Astrocyte (in vitro differentiated cells and primary cell): ENCODE measurements around the gene SLC12A6. TPM values are rescaled to one million over a fixed set of nuclear protein-coding genes. Genes with fewer than 3 reads are reported as not detected.
"Not testable (repeated sequence)": the region's sequence is repeated elsewhere in the genome, so short reads cannot be mapped to it uniquely, and the experiment has no call there.

ENCODE experiments used
- DNase-seq: peaks from one replicate; pipeline ENCODE4 v3.0.0-alpha.2; 2010; ENCODE audit warnings: low read depth
- FAIRE-seq: peaks from 2 replicates; lab custom pipeline; 2011; peaks lifted over from hg19 to GRCh38; lab: Jason Lieb, UNC
- H2AFZ ChIP-seq: 2 replicates; pipeline ENCODE4 v1.6.0; 2012; ENCODE audit warnings: low read depth, low read length, inconsistent platforms
- H3K27ac ChIP-seq: 2 replicates; pipeline ENCODE4 v1.5.1; 2011; ENCODE audit warnings: low read depth, low read length, inconsistent platforms
- H3K27me3 ChIP-seq: 2 replicates; pipeline ENCODE4 v1.6.0; 2011; ENCODE audit warnings: low read length, inconsistent platforms; ENCODE audit not compliant: insufficient read depth
- H3K36me3 ChIP-seq: 2 replicates; pipeline ENCODE4 v1.5.1; 2011; ENCODE audit warnings: low read length, inconsistent platforms; ENCODE audit not compliant: insufficient read depth
- H3K4me1 ChIP-seq: 2 replicates; pipeline ENCODE4 v1.5.1; 2011; ENCODE audit warnings: low read length, inconsistent platforms; ENCODE audit not compliant: insufficient read depth
- H3K4me2 ChIP-seq: 2 replicates; pipeline ENCODE4 v1.6.0; 2012; ENCODE audit warnings: low read length, inconsistent platforms
- H3K4me3 ChIP-seq: 2 replicates; pipeline ENCODE4 v1.5.1; 2011; ENCODE audit warnings: low read depth, mild to moderate bottlenecking, low read length, inconsistent platforms; ENCODE audit not compliant: insufficient read depth
- H3K79me2 ChIP-seq: 2 replicates; pipeline ENCODE4 v1.6.0; 2012; ENCODE audit warnings: mild to moderate bottlenecking, low read length, inconsistent platforms; ENCODE audit not compliant: insufficient read depth
- H3K9ac ChIP-seq: 2 replicates; pipeline ENCODE4 v1.6.0; 2012; ENCODE audit warnings: mild to moderate bottlenecking, low read length, inconsistent platforms
- H3K9me3 ChIP-seq: 2 replicates; pipeline ENCODE4 v1.5.1; 2012; ENCODE audit warnings: low read depth, mild to moderate bottlenecking, low read length, inconsistent platforms; ENCODE audit not compliant: insufficient read depth
- H4K20me1 ChIP-seq: 2 replicates; pipeline ENCODE4 v1.6.0; 2012; ENCODE audit warnings: low read length, inconsistent platforms; ENCODE audit not compliant: insufficient read depth
- H3K27ac Mint-ChIP-seq: one replicate; pipeline ENCODE4 v1.8.0; 2021; ENCODE audit warnings: mild to moderate bottlenecking, mixed read lengths; ENCODE audit not compliant: unreplicated experiment
- H3K27me3 Mint-ChIP-seq: one replicate; pipeline ENCODE4 v1.8.0; 2021; ENCODE audit warnings: low read depth, mixed read lengths; ENCODE audit not compliant: unreplicated experiment
- H3K36me3 Mint-ChIP-seq: one replicate; pipeline ENCODE4 v1.8.0; 2021; ENCODE audit warnings: low read depth, mixed read lengths; ENCODE audit not compliant: unreplicated experiment
- H3K4me1 Mint-ChIP-seq: one replicate; pipeline ENCODE4 v1.8.0; 2021; ENCODE audit warnings: low read depth, mixed read lengths; ENCODE audit not compliant: unreplicated experiment
- H3K4me3 Mint-ChIP-seq: one replicate; pipeline ENCODE4 v1.8.0; 2021; ENCODE audit warnings: mild to moderate bottlenecking, moderate library complexity, mixed read lengths; ENCODE audit not compliant: unreplicated experiment
- H3K9me3 Mint-ChIP-seq: one replicate; pipeline ENCODE4 v1.8.0; 2021; ENCODE audit warnings: mild to moderate bottlenecking, mixed read lengths; ENCODE audit not compliant: unreplicated experiment
- EZH2 ChIP-seq: IDR thresholded peaks from 2 replicates; pipeline ENCODE4 v1.6.1; 2012; ENCODE audit warnings: mild to moderate bottlenecking, low read length, inconsistent platforms; ENCODE audit not compliant: insufficient read depth
- total RNA-seq: library from RNA; stranded (reverse); gene quantifications from 2 replicates; pipeline ENCODE4 v1.2.1, GENCODE V29; 2021
- TF ChIP-seq, protein P1 (sequence below): IDR thresholded peaks from 2 replicates; pipeline ENCODE4 v1.5.1; 2011; ENCODE audit warnings: low read depth, mild to moderate bottlenecking, inconsistent platforms, low read length, moderate library complexity; ENCODE audit not compliant: insufficient read depth

SLC12A6 gene
- total RNA-seq, 1 donor from 2014 or later = 15.8 TPM

DNA sequence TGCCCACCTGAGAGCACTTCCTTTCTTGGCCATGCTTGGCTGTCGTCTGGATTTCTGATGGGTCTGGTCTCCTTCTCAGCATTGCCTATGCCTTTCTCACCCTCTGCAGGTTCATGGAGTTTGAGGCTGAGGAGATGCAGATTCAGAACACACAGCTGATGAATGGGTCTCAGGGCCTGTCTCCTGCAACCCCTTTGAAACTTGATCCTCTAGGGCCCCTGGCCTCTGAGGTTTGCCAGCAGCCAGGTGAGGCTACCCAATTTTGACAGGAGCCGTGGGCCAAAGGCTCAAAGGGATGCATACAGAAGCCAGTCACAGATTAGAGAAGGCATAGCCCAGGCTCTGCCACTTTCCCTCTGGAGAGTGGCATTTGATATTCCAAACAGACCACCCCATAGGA is 16.0 kb upstream of the SLC12A6 start:
- peaks cover 4% of the 10 kb centered on the region for H3K36me3 ChIP-seq

DNA sequence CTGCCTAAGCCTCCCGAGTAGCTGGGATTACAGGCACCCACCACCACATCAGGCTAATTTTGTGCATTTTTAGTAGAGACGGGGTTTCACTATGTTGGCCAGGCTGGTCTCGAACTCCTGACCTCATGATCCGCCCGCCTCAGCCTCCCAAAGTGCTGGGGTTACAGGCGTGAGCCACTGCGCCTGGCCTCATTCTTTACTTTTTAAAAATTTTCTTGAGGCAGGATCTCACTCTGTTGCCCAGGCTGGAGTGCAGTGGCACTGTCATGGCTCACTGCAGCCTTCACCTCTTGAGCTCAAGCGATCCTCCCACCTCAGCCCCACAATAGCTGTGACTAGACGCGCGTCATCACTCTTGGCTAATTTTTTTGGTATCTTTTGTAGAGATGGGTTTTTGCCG is 15.4 kb upstream of the SLC12A6 start:
- not testable (repeated sequence) for H3K36me3 ChIP-seq, H3K27me3 Mint-ChIP-seq, H3K4me1 ChIP-seq, H3K27ac ChIP-seq, DNase-seq, H3K79me2 ChIP-seq, H3K27ac Mint-ChIP-seq, H3K4me3 Mint-ChIP-seq, H3K9me3 ChIP-seq, H4K20me1 ChIP-seq, H2AFZ ChIP-seq, H3K27me3 ChIP-seq, H3K4me2 ChIP-seq, H3K9ac ChIP-seq, H3K4me1 Mint-ChIP-seq, FAIRE-seq, H3K4me3 ChIP-seq, H3K9me3 Mint-ChIP-seq
- peaks cover 18% of the 10 kb centered on the region for H3K36me3 Mint-ChIP-seq

More for the DNA sequence above, 16.0 kb upstream of the SLC12A6 start:
- no peak overlapping the region for H3K27ac Mint-ChIP-seq
- H3K4me1 Mint-ChIP-seq = no peaks in the 10 kb centered on the region
- no peaks in the 10 kb centered on the region for H4K20me1 ChIP-seq
- no peak overlapping the region for H3K9ac ChIP-seq
- no peak overlapping the region for H3K27ac ChIP-seq
- peaks cover 20% of the 10 kb centered on the region for H3K36me3 Mint-ChIP-seq
- H3K79me2 ChIP-seq = no peaks in the 10 kb centered on the region
- no peak overlapping the region for H3K4me3 ChIP-seq
- H3K4me2 ChIP-seq = no peak overlapping the region
- H3K4me1 ChIP-seq = no peaks in the 10 kb centered on the region
- peaks cover 6% of the 10 kb centered on the region for H3K27me3 Mint-ChIP-seq
- DNase-seq (no peak), FAIRE-seq (no peak)
- TF ChIP-seq, protein P1, sequence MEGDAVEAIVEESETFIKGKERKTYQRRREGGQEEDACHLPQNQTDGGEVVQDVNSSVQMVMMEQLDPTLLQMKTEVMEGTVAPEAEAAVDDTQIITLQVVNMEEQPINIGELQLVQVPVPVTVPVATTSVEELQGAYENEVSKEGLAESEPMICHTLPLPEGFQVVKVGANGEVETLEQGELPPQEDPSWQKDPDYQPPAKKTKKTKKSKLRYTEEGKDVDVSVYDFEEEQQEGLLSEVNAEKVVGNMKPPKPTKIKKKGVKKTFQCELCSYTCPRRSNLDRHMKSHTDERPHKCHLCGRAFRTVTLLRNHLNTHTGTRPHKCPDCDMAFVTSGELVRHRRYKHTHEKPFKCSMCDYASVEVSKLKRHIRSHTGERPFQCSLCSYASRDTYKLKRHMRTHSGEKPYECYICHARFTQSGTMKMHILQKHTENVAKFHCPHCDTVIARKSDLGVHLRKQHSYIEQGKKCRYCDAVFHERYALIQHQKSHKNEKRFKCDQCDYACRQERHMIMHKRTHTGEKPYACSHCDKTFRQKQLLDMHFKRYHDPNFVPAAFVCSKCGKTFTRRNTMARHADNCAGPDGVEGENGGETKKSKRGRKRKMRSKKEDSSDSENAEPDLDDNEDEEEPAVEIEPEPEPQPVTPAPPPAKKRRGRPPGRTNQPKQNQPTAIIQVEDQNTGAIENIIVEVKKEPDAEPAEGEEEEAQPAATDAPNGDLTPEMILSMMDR = no peak
- no peak for TF ChIP-seq EZH2
- peaks cover 2% of the 10 kb centered on the region for H3K27me3 ChIP-seq
- H3K4me3 Mint-ChIP-seq = no peak overlapping the region
- no peak overlapping the region for H2AFZ ChIP-seq
- H3K9me3 Mint-ChIP-seq = no peaks in the 10 kb centered on the region
- no peaks in the 10 kb centered on the region for H3K9me3 ChIP-seq

DNA sequence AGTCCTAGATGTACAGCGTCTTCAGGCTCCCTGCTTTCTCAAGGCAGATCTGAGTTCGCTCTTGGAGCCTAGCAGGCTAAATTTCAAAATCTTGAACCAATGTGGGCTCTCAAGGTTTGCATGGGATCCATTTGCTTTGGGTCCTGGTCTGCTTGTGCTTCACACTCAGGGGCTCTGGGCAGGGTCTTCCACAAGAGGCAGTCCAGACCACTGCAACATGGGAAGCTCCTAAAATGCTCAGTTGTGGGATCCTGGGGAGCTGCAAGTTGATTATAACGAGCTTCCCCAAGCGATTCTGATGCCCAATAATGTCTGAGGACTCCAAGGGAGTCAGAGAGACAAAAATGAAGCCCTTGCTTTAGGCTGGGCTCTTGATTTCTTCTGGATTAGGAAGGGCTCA is 12.2 kb upstream of the SLC12A6 start:
- no peaks in the 10 kb centered on the region for H3K4me1 Mint-ChIP-seq

More for the DNA sequence above, 12.2 kb upstream of the SLC12A6 start:
- H3K4me3 Mint-ChIP-seq = no peak overlapping the region
- Histone ChIP-seq H3K4me2 (no peak overlapping the region), H3K36me3 (no peaks in the 10 kb centered on the region), H3K4me3 (no peak overlapping the region), H3K9me3 (no peaks in the 10 kb centered on the region), H3K9ac (no peak overlapping the region), H2AFZ (no peak overlapping the region), H3K27ac (no peak overlapping the region), H4K20me1 (no peaks in the 10 kb centered on the region), H3K4me1 (no peaks in the 10 kb centered on the region), H3K27me3 (peaks cover 2% of the 10 kb centered on the region), H3K79me2 (no peaks in the 10 kb centered on the region)
- H3K36me3 Mint-ChIP-seq = peaks cover 11% of the 10 kb centered on the region
- no peak for DNase-seq
- no peaks in the 10 kb centered on the region for H3K9me3 Mint-ChIP-seq
- no peak for FAIRE-seq
- H3K27ac Mint-ChIP-seq = no peak overlapping the region
- TF ChIP-seq, protein P1 = no peak
- TF ChIP-seq EZH2 = no peak
- H3K27me3 Mint-ChIP-seq = peaks cover 8% of the 10 kb centered on the region
